ENCODE results near the gene FAM111B. TPM values are rescaled to one million over a fixed set of nuclear protein-coding genes. Genes with fewer than 3 reads are reported as not detected.
"Not testable (repeated sequence)": the region's sequence is repeated elsewhere in the genome, so short reads cannot be mapped to it uniquely, and the experiment has no call there.

The FAM111B gene
- polyA plus RNA-seq, 1 of the 3 experiments (the other 2 are of a cell fraction): 0.94 TPM

GRCh38 chr11:59079086-59079485, 28.0 kb upstream of the FAM111B start:
- Histone ChIP-seq H3K4me2 (no peak overlapping the region), H3K4me1 (ENCODE audit: control insufficient read depth in 1 of 2, insufficient read depth in 2 of 2, low read depth in 1 of 2, low read length in 1 of 2) (no peaks in the 10 kb centered on the region), H3K9ac (no peak overlapping the region), H3F3A (replicated peaks; ENCODE audit: insufficient read depth) (no peaks in the 10 kb centered on the region), H3K9me3 (no peaks in the 10 kb centered on the region), H2AFZ (ENCODE audit: low read depth) (no peak overlapping the region), H3K9me2 (no peaks in the 10 kb centered on the region), H3K36me3 (replicated peaks in 1 of 2; ENCODE audit: control insufficient read depth in 1 of 2, insufficient read depth in 2 of 2, low read length in 1 of 2) (no peaks in the 10 kb centered on the region), H3K27ac (ENCODE audit: low read depth in 2 of 2, low read length in 1 of 2) (no peak overlapping the region), H4K20me1 (ENCODE audit: insufficient read depth) (no peaks in the 10 kb centered on the region), H3K4me3 (ENCODE audit: low read depth in 2 of 2, low read length in 1 of 2) (no peak overlapping the region), H3K27me3 (ENCODE audit: insufficient read depth) (no peaks in the 10 kb centered on the region; the same call in 1 of the 2 replicates), H3K79me2 (ENCODE audit: insufficient read depth) (no peaks in the 10 kb centered on the region)
- ChIA-PET CTCF (interaction anchor here (1.5 to 2.7 kb wide), 4 partner anchors 18 to 57 kb away, joined by 4 to 12 read pairs (median 6); no protein-coding TSS in a partner anchor), POLR2A (no interaction called here)
- TF ChIP-seq SIN3A (IDR thresholded peaks at IDR 0.05; ENCODE audit: borderline replicate concordance, low read depth, low read length) (no peak), NFIC (IDR thresholded peaks at IDR 0.05; ENCODE audit: borderline replicate concordance) (no peak), SMC3 (IDR thresholded peaks at IDR 0.05; ENCODE audit: low read depth, low read length) (no peak), EP300 (IDR thresholded peaks at IDR 0.05; ENCODE audit: borderline replicate concordance in 1 of 2, low read depth in 1 of 2, low read length in 1 of 2) (no peak), POLR2AphosphoS5 (IDR thresholded peaks at IDR 0.05; ENCODE audit: low read depth, low read length) (no peak), GATA2 (CRISPR knock-in tag; IDR thresholded peaks at IDR 0.05) (no peak), FOSL2 (IDR thresholded peaks at IDR 0.05; ENCODE audit: borderline replicate concordance, low read depth) (no peak), YY1 (IDR thresholded peaks at IDR 0.05; ENCODE audit: low read depth) (no peak)
- TF ChIP-seq, protein P1, sequence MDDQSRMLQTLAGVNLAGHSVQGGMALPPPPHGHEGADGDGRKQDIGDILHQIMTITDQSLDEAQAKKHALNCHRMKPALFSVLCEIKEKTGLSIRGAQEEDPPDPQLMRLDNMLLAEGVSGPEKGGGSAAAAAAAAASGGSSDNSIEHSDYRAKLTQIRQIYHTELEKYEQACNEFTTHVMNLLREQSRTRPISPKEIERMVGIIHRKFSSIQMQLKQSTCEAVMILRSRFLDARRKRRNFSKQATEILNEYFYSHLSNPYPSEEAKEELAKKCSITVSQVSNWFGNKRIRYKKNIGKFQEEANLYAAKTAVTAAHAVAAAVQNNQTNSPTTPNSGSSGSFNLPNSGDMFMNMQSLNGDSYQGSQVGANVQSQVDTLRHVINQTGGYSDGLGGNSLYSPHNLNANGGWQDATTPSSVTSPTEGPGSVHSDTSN (IDR thresholded peaks at IDR 0.05): no peak
- TF ChIP-seq, protein P2, sequence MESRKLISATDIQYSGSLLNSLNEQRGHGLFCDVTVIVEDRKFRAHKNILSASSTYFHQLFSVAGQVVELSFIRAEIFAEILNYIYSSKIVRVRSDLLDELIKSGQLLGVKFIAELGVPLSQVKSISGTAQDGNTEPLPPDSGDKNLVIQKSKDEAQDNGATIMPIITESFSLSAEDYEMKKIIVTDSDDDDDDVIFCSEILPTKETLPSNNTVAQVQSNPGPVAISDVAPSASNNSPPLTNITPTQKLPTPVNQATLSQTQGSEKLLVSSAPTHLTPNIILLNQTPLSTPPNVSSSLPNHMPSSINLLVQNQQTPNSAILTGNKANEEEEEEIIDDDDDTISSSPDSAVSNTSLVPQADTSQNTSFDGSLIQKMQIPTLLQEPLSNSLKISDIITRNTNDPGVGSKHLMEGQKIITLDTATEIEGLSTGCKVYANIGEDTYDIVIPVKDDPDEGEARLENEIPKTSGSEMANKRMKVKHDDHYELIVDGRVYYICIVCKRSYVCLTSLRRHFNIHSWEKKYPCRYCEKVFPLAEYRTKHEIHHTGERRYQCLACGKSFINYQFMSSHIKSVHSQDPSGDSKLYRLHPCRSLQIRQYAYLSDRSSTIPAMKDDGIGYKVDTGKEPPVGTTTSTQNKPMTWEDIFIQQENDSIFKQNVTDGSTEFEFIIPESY (IDR thresholded peaks at IDR 0.05; ENCODE audit: borderline replicate concordance, low read depth): no peak
- WGBS (ENCODE audit: low lambda C conversion rate): 0% methylated on average over 1 of the region's 1 CpG
- DNase-seq: no peak

GRCh38 chr11:59080421-59080820, 26.6 kb upstream of the FAM111B start:
- DNase-seq; H3K27me3 ChIP-seq (ENCODE audit: insufficient read depth); H3K9me2 ChIP-seq; H3K4me1 ChIP-seq (ENCODE audit: control insufficient read depth in 1 of 2, insufficient read depth in 2 of 2, low read depth in 1 of 2, low read length in 1 of 2); H3K9me3 ChIP-seq; POLR2A ChIA-PET; H2AFZ ChIP-seq (ENCODE audit: low read depth); H3K79me2 ChIP-seq (ENCODE audit: insufficient read depth); H3K27ac ChIP-seq (ENCODE audit: low read depth in 2 of 2, low read length in 1 of 2); H3K4me2 ChIP-seq; H3K36me3 ChIP-seq (replicated peaks in 1 of 2; ENCODE audit: control insufficient read depth in 1 of 2, insufficient read depth in 2 of 2, low read length in 1 of 2); H4K20me1 ChIP-seq (ENCODE audit: insufficient read depth); H3K9ac ChIP-seq; H3K4me3 ChIP-seq (ENCODE audit: low read depth in 2 of 2, low read length in 1 of 2); H3F3A ChIP-seq (replicated peaks; ENCODE audit: insufficient read depth): not testable (repeated sequence)
- CTCF ChIA-PET: interaction anchor here (1.3 to 2.2 kb wide), 3 partner anchors 22 to 55 kb away, joined by 3 to 7 read pairs (median 4); no protein-coding TSS in a partner anchor
- 8% methylated on average over 2 of the region's 2 CpGs for WGBS (ENCODE audit: low lambda C conversion rate)

GRCh38 chr11:59081430-59082020, 25.5 kb upstream of the FAM111B start:
- H3K4me2 ChIP-seq; H2AFZ ChIP-seq (ENCODE audit: low read depth); H3K9me3 ChIP-seq; H3K27me3 ChIP-seq (ENCODE audit: insufficient read depth); H3K36me3 ChIP-seq (replicated peaks in 1 of 2; ENCODE audit: control insufficient read depth in 1 of 2, insufficient read depth in 2 of 2, low read length in 1 of 2); H3K4me1 ChIP-seq (ENCODE audit: control insufficient read depth in 1 of 2, insufficient read depth in 2 of 2, low read depth in 1 of 2, low read length in 1 of 2); H3F3A ChIP-seq (replicated peaks; ENCODE audit: insufficient read depth); H3K9me2 ChIP-seq; DNase-seq; POLR2A ChIA-PET; H3K4me3 ChIP-seq (ENCODE audit: low read depth in 2 of 2, low read length in 1 of 2); H3K79me2 ChIP-seq (ENCODE audit: insufficient read depth); H3K9ac ChIP-seq; H4K20me1 ChIP-seq (ENCODE audit: insufficient read depth); H3K27ac ChIP-seq (ENCODE audit: low read depth in 2 of 2, low read length in 1 of 2): not testable (repeated sequence)
- CTCF ChIA-PET: interaction anchor here (2.1 kb wide), 1 partner anchor 54 kb away, joined by 6 read pairs; no protein-coding TSS in a partner anchor
- WGBS (ENCODE audit: low lambda C conversion rate): 15% methylated on average over 4 of the region's 4 CpGs

DNA sequence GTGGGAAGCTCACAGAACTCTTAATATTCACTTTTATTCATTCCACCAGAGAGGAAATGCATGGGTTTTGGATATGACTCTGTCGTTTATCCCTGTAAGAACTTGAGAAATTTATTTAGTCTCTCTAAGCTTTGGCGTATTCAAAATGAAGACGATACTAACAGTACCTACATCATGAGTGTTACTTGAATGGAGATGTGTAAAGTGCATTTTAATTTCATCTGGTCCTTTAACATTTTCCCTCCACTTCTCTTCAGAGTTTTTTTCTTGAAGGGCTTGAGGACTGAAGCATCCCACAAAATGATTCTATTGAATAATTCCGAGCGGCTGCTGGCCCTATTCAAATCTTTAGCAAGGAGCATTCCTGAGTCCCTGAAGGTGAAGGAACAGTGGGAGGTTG, 21.0 kb upstream of the FAM111B start, which contains the start of gene GLYATL1B:
Gene GLYATL1B (plus strand): TSS at position 301 of the 400 bp plus-strand sequence. CDS start 0 bp downstream, at position 301.
- H3K27me3 ChIP-seq (ENCODE audit: insufficient read depth); DNase-seq; H3K4me1 ChIP-seq (ENCODE audit: control insufficient read depth in 1 of 2, insufficient read depth in 2 of 2, low read depth in 1 of 2, low read length in 1 of 2); H2AFZ ChIP-seq (ENCODE audit: low read depth); H3K79me2 ChIP-seq (ENCODE audit: insufficient read depth); H3K9ac ChIP-seq; H3K4me3 ChIP-seq (ENCODE audit: low read depth in 2 of 2, low read length in 1 of 2); H3K27ac ChIP-seq (ENCODE audit: low read depth in 2 of 2, low read length in 1 of 2); H3K9me3 ChIP-seq; H3K36me3 ChIP-seq (replicated peaks in 1 of 2; ENCODE audit: control insufficient read depth in 1 of 2, insufficient read depth in 2 of 2, low read length in 1 of 2); POLR2A ChIA-PET; H3K4me2 ChIP-seq; H3K9me2 ChIP-seq; H4K20me1 ChIP-seq (ENCODE audit: insufficient read depth); H3F3A ChIP-seq (replicated peaks; ENCODE audit: insufficient read depth): not testable (repeated sequence)
- 51% methylated on average over 5 of the region's 5 CpGs for WGBS (ENCODE audit: low lambda C conversion rate)
- CTCF ChIA-PET: interaction anchor here (1.1 kb wide), 1 partner anchor 50 kb away, joined by 3 read pairs; no protein-coding TSS in a partner anchor
